KMS-11 (cell line): ENCODE data around the gene ZNF618.

ENCODE experiments used
- H2AFZ ChIP-seq: fragments of 200-600 bp; sonication (generic); 2 replicates; pipeline ENCODE4 v1.6.1; 2016; ENCODE audit warnings: antibody characterized with exemption, mixed run types, low read depth
- H3K27ac ChIP-seq: fragments of 200-600 bp; sonication (generic); 2 replicates; pipeline ENCODE4 v1.6.1; 2016; ENCODE audit warnings: mild to moderate bottlenecking, mixed run types
- H3K27me3 ChIP-seq: fragments of 200-600 bp; sonication (generic); 2 replicates; pipeline ENCODE4 v1.6.1; 2017; ENCODE audit warnings: mild to moderate bottlenecking, low read depth, mixed run types, moderate library complexity; ENCODE audit not compliant: insufficient read depth
- H3K36me3 ChIP-seq: fragments of 200-600 bp; sonication (generic); 2 replicates; pipeline ENCODE4 v1.6.1; 2017; ENCODE audit warnings: mild to moderate bottlenecking, mixed run types; ENCODE audit not compliant: insufficient read depth
- H3K4me1 ChIP-seq: fragments of 200-600 bp; sonication (generic); 2 replicates; pipeline ENCODE4 v1.6.1; 2016; ENCODE audit warnings: mild to moderate bottlenecking, low read depth, mixed run types; ENCODE audit not compliant: poor library complexity, severe bottlenecking
- H3K4me2 ChIP-seq: fragments of 200-600 bp; sonication (generic); 2 replicates; pipeline ENCODE4 v1.7.0; 2016; ENCODE audit warnings: mild to moderate bottlenecking, mixed run types
- H3K4me3 ChIP-seq: fragments of 200-600 bp; sonication (generic); IDR thresholded peaks from 2 replicates; pipeline ENCODE4 v1.6.1; 2017; ENCODE audit warnings: low read depth, low read length, mixed read lengths; ENCODE audit not compliant: insufficient read depth
- H3K79me2 ChIP-seq: fragments of 200-600 bp; sonication (generic); 2 replicates; pipeline ENCODE4 v1.6.1; 2016; ENCODE audit warnings: low read depth, mixed run types; ENCODE audit not compliant: insufficient read depth
- H3K9ac ChIP-seq: fragments of 200-600 bp; sonication (generic); 2 replicates; pipeline ENCODE4 v1.6.1; 2016; ENCODE audit warnings: mild to moderate bottlenecking, mixed run types
- H4K20me1 ChIP-seq: fragments of 200-600 bp; sonication (generic); 2 replicates; pipeline ENCODE4 v1.6.1; 2016; ENCODE audit warnings: mild to moderate bottlenecking, mixed run types; ENCODE audit not compliant: insufficient read depth
- TF ChIP-seq, protein P1 (sequence below): fragments of 200-600 bp; sonication (generic); conservative IDR thresholded peaks from 2 replicates; pipeline ENCODE4 v1.6.1; 2017; ENCODE audit warnings: low read depth, mild to moderate bottlenecking, antibody characterized with exemption, low read length, moderate library complexity, mixed read lengths

Gene ZNF618

DNA sequence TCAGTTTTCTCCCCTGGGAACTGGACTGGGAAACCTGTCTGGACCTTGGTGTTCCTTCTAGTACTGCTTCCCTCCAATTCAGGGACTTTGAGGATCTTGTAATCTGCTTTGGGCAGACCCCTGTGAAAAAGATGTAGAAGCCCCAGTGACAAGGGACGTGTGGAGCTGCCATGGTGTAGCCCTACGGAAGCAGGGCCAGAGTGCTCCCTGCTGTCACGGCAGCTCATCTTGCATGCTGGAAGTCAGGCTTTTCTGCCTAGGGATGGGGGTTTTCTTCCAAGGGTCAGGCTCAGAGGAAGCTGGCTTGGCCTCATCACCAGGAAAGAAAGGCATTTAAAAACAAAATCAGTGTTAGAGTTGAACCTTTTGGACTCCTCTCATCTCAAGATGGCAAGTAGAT, 115.6 kb downstream of the ZNF618 start:
- no peaks in the 10 kb centered on the region for H4K20me1 ChIP-seq
- no peaks in the 10 kb centered on the region for H3K36me3 ChIP-seq
- H2AFZ ChIP-seq, result no peak overlapping the region
- no peaks in the 10 kb centered on the region for H3K4me1 ChIP-seq
- TF ChIP-seq, protein P1, sequence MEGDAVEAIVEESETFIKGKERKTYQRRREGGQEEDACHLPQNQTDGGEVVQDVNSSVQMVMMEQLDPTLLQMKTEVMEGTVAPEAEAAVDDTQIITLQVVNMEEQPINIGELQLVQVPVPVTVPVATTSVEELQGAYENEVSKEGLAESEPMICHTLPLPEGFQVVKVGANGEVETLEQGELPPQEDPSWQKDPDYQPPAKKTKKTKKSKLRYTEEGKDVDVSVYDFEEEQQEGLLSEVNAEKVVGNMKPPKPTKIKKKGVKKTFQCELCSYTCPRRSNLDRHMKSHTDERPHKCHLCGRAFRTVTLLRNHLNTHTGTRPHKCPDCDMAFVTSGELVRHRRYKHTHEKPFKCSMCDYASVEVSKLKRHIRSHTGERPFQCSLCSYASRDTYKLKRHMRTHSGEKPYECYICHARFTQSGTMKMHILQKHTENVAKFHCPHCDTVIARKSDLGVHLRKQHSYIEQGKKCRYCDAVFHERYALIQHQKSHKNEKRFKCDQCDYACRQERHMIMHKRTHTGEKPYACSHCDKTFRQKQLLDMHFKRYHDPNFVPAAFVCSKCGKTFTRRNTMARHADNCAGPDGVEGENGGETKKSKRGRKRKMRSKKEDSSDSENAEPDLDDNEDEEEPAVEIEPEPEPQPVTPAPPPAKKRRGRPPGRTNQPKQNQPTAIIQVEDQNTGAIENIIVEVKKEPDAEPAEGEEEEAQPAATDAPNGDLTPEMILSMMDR, result no peak
- H3K79me2 ChIP-seq, result no peaks in the 10 kb centered on the region
- H3K27ac ChIP-seq, result no peak overlapping the region
- no peaks in the 10 kb centered on the region for H3K27me3 ChIP-seq
- no peak overlapping the region for H3K9ac ChIP-seq
- H3K4me2 ChIP-seq, result no peak overlapping the region
- H3K4me3 ChIP-seq, result no peak overlapping the region

DNA sequence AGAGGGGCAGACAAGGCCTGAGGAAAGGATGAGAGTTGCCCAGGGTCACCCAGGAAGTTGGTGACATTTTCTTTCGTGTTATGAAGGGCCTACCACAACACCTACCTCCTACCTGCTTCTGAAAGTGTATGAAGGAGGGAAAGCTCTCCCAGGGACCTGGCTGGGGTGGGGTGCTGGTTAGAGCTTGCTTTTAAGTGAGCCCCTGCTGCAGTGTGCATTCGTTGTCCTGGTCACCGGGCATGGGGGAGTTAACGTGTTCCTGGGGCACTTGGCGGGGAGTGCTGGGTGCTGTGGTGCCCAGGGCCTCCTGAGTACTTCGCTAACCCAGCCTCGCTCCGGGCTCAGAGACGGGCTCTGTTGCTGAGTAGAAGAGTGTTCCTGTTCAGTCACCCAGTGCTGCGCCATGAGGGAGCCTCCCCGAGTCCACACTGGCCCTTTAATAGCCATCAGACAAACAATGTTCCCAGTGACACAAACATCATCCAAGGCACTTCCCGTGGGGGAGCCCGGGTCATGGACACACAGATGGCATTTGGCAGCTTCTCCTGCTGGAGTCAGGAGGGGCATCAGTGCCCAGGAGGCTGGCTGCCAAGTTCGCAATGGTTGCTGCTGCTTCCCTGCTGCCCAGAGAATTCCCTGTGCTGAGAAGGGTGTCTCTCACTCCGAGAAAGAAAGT, 116.3 kb downstream of the ZNF618 start:
- Histone ChIP-seq H4K20me1 (no peaks in the 10 kb centered on the region), H2AFZ (no peak overlapping the region), H3K27me3 (no peaks in the 10 kb centered on the region), H3K36me3 (no peaks in the 10 kb centered on the region), H3K27ac (no peak overlapping the region), H3K4me3 (no peak overlapping the region), H3K9ac (no peak overlapping the region), H3K4me1 (no peaks in the 10 kb centered on the region), H3K79me2 (no peaks in the 10 kb centered on the region), H3K4me2 (no peak overlapping the region)
- TF ChIP-seq, protein P1, result no peak

- Histone ChIP-seq H3K4me2 (no peak overlapping the region), H3K4me1 (no peaks in the 10 kb centered on the region), H3K36me3 (no peaks in the 10 kb centered on the region), H2AFZ (no peak overlapping the region), H3K27ac (no peak overlapping the region), H3K9ac (no peak overlapping the region), H3K79me2 (no peaks in the 10 kb centered on the region), H3K4me3 (no peak overlapping the region), H3K27me3 (no peaks in the 10 kb centered on the region), H4K20me1 (no peaks in the 10 kb centered on the region)
- TF ChIP-seq, protein P1, result no peak
These were observed 116.9 kb downstream of the ZNF618 start for GRCh38 chr9:113992994-113993393.

DNA sequence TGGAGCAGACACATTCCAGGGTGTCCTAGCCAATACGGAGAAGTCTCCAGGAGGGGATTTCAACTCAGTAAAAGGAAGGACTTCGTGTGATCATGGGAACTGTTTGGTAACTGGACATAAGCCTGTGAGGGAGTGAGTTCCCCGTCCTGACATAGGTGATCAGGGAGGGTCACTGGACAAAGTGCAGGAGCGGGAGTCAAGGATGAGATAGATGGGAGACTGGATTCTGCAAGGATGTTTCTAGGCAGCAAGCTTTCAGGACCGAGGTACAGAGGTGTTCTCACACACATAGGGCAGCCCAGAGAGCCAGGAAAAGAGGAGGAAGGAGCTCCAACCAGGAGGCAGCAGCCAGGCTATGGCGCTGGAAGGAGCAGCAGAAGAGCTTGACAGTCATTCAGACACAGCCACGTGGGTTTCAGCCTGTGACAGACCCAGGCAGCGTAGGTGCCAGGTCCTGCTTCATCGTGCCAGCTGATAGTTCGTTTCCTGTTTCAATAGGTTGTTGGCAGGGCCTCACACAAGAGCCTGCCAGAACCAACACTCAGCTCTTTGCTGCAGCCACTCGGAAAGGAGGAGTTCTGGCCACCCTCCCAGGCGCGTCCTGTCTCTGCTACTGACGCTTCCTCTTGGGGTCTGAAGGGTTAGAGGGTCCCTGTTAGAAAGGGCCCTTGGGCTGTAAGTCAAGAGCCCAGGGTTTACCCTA, 117.9 kb downstream of the ZNF618 start:
- Histone ChIP-seq H3K4me2 (no peak overlapping the region), H3K4me1 (no peaks in the 10 kb centered on the region), H4K20me1 (no peaks in the 10 kb centered on the region), H2AFZ (no peak overlapping the region), H3K79me2 (no peaks in the 10 kb centered on the region), H3K27ac (no peak overlapping the region), H3K27me3 (no peaks in the 10 kb centered on the region), H3K9ac (no peak overlapping the region), H3K4me3 (no peak overlapping the region), H3K36me3 (no peaks in the 10 kb centered on the region)
- TF ChIP-seq, protein P1, result no peak
